HG03432 (cell line): ENCODE data around the gene EDAR.

ENCODE experiments used
- ATAC-seq: cut with Tn5 transposase; IDR thresholded peaks from one replicate; pipeline ENCODE4 v1.9.1; 2021; ENCODE audit warnings: mild to moderate bottlenecking, moderate library complexity; ENCODE audit not compliant: unreplicated experiment

EDAR gene

DNA sequence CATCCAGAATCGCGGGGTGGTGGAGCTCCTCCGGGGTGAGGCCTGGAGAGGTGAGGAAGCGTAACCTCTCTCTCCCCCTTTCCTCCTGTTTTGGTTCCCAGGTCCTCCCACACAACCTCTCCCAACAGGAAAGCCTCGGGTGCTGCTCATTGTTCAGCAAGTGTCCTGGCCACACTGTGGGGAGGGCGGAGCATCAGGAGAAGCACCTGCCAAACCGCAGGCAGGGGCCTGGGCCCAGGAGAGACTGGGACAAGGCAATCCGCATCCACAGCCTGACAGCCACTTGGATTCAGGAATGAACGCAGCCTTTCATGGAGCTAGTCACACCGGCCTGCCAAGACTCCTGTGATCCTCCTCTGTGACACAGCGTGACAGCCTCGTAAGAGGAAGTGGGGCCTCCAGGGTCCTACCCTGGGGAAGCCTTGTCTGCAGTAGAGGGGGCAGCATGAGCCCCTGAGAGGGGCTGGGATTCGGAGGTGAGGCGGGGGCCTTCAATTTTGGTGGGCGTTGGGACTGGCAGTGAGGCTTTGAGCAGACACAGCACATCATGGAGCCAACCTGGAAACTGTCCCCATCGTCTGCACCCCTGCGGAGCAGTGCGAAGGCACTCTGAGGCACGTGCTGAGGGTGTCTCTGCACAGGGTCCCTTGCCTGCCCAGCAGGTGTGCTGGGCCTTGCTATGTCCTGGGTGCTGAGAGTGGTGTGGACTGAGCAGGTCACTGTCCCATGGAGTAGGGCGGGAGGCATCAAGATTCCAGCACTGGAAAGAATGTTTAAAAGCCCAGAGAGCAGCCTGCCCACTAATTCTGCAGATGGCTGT, 62.2 kb downstream of the EDAR start:
- no peak for ATAC-seq

DNA sequence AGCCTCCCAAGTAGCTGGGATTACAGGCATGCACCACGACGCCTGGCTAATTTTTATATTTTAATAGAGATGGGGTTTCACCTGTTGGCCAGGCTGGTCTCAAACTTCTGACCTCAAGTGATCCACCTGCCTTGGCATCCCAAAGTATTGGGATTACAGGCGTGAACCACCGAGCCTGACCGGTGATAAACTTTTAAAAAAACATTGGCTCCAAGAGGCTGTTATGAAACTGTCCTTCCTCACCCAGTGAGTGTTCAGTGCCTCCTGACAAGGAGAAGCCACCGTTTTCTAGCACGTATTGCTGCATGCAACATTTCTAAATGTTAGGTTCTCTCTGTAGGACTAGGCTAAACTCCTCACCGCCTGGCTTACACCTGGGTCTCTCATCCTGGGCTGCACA, 63.3 kb downstream of the EDAR start:
- no peak for ATAC-seq

DNA sequence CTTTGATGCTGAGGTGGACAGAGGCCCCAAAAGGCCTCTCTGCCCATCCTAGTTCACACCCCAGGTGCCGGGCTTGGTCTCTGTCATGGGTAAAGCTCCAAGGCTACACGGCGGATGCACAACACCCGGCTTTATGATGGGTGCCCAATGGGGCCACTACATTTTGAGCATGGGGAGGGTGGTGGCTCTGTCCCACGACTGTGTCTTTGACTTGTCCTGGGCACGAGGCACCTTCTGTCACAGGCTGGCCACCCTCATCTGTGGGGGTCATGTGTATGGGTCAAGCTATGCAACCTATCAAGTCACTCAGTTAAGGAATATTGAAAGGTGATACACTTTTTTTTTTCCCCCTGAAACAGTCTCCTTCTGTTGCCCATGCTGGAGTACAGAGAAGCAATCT, 63.7 kb downstream of the EDAR start:
- ATAC-seq, result no peak

DNA sequence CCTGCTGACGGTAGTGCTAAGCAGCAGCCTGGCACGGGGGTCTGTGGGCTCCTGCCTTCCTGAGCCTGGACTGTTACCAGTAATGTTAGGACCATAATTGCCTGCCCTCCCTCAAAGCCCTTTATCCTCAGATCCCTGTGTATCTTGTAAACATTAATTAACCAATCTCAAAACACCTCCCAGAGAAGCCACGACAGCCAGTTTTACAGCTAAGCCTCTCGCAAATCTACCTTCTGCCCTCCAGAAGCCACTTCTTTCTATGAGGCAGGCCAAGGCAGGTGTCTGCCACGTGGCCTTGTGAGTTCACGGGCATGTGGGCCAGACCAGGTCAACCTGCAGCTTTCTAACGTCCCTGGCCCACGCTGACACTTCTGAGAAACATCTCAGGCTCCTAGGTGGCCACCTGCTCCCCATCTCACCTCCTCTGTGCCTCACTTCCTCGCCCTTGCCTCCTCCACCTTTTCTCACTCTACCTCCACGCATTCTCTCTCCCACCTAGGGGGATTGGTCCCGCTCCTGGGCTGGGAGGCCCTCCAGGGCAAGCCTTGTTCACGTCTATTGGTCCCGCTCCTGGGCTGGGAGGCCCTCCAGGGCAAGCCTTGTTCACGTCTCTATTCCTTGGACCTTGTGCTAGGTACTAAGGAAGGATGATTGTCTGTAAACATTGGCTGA, 64.3 kb downstream of the EDAR start:
- no peak for ATAC-seq

DNA sequence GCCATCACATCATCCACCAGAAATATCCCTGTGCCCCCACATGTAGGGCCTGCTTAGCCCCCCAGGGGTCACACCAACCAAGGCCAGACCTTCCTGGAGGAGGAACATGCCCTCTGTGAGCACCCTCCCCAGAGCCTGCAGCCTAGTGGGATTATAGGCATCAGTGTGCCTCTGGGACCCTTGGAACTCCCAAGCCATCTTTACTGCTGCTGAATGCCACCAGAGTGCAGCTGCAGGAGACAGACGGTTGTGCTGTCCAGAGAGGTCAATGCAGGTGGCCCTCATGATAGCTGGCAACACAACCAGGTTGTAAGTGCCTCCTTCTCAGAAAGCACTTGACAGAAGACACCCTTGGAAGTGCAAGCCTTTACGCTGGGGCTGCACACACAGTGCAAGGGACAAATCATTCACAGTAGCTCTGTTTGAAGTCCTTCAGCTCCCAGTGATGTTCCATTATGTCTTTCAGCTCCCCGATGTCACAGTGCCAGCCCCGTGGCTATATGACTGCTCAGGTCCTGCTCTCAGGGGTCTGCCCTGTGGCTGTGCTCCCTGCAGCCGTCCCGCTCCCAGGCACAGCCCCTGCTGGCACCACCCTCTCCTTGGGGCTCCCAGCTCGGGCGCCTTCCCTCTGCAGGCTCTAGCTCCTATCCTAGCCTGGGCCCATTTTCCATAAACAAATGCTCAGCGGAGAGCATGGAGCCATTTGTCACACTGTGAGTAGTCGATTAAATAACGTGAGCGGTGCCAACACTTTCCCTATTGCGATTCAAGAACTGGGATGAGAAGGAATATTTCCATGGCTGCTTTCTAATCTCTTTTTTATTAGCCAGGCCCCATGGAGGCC, 65.1 kb downstream of the EDAR start:
- ATAC-seq, result no peak

- ATAC-seq, result no peak
Measured at GRCh38 chr2:108923019-108923700, 65.9 kb downstream of the EDAR start.

GRCh38 chr2:108922141-108922915, 66.7 kb downstream of the EDAR start:
- ATAC-seq, result no peak

DNA sequence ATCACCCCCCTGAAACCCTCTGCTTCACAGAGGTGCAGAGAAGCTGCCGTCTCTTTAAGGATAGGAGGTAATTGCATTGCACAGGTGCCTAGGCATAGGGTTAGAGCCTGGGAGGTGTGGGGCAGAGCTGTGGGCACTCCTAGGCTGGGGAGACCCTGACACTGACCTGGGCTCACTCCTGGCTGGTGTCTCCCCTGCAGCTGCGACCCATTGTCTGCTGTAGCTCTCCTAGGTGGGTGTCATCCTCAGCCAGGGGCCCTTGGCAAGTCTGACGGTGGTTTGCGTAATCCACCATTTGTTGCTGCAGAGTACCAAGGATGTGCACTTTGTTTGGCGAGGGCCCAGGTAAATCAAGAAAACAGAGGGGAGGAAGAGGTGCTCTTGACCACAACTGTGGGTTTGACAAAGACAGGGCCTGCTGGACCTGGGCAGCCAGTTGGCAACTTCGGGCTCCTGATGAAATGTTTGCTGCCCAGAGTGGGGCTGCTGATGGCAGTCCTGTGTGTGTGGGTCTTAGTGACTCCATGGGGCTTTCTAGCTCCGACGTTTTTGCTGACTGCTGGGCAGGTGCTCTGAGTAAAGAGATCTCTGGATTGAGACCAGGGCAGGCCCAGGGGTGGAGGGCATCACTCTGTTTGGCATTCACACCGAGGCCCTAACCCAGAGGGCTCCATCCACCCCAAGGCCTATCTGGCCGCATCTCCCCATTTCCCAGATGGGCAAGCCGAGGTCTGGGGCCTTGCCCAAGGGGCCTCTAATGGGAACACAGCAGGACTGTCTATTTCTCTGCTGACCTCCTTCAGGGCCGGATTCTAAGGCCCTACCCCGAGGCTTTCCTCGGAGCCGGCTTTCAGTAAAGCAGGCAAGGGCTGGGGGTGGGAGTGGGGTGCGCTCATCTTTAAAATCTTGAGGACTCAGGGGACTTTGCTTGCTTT, 67.7 kb downstream of the EDAR start:
- ATAC-seq, result no peak

GRCh38 chr2:108920686-108921085, 68.3 kb downstream of the EDAR start:
- ATAC-seq, result no peak

GRCh38 chr2:108919571-108920373, 69.2 kb downstream of the EDAR start:
- no peak for ATAC-seq

GRCh38 chr2:108918941-108919341, 70.1 kb downstream of the EDAR start:
- no peak for ATAC-seq

- no peak for ATAC-seq
Measured at GRCh38 chr2:108918156-108918874, 70.7 kb downstream of the EDAR start.

DNA sequence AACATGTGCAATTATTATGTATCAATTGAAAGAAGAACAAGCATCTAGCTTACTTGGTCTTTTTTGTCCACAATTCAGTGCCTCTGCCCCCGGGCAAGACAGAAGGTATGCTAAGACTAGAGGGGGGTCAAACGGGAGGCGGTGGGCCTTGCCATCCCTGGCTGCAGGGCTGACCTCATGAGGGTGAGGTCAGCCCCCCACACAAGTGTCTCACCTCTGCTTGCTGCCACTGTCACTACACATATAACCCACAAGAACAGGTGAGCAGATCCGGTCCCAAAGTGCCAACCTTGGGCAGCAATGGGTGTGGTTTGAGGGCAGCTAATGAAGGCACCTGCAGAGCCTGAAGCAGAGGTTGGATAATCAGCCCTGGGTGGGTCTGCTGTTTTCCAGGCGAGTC, 71.5 kb downstream of the EDAR start:
- ATAC-seq, result no peak

DNA sequence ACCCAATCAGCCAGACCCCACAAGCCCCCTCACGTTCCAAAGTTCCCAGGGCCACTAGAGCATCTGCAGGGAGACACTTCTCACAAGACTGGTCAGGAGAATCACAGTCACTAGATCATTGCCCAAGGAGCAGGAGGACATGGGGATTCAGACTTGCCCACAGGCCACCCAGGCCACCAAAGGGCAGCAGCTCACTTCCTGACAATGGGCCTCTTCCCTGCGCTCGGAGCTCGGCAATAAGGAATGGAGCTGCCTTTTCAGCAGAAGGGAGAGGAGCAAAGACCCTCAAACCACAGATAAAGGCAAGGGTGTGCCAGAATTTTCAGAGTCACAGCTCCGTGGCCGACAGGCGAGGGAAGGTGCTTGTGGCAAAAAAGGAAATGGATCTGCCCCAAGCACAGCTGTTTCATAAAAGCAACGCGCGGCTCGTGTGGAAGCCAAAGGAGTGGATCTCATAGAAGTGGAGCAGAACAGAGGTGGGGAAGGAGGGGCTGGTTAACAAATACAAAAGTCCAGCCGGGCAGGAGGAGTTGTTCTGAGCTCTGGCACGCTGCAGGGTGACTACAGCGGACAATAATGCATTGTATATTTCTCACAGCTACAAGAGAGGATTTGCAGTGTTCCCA, 72.1 kb downstream of the EDAR start:
- ATAC-seq, result no peak

- ATAC-seq, result no peak
Measured at GRCh38 chr2:108916122-108916795, 72.8 kb downstream of the EDAR start.

- no peak for ATAC-seq
Measured at GRCh38 chr2:108912629-108912902, 76.5 kb downstream of the EDAR start.
